Measurements from ENCODE around the gene INPP1. TPM values are rescaled to one million over a fixed set of nuclear protein-coding genes. Genes with fewer than 3 reads are reported as not detected.
"Not testable (repeated sequence)": the region's sequence is repeated elsewhere in the genome, so short reads cannot be mapped to it uniquely, and the experiment has no call there.

INPP1 gene
- total RNA-seq, 1 donor from 2014 or later: 11.7 TPM

DNA sequence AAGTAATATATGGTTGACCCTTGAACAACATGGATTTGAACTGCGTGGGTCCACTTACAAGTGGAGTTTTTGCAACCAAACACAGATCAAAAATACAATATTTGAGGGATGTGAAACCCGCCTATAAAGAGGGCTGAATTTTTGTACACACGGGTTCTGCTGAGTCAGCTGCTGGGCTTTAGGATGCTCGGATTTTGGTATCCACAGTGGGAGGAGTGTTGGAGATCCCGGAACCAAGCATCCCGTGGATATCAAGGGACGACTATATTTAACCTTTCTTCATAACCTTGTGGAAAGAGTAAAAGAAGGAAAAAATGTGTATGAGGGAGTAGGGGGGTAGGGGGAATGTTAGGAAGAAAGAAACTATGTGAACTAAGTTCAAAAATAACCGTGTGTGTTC, 10.0 kb upstream of the INPP1 start:
- Mint-ChIP-seq H3K27ac (ENCODE audit: unreplicated experiment) (no peak overlapping the region), H3K4me3 (ENCODE audit: unreplicated experiment) (no peak overlapping the region), H3K4me1 (ENCODE audit: unreplicated experiment) (peaks cover 21% of the 10 kb centered on the region), H3K36me3 (ENCODE audit: low read depth, unreplicated experiment) (no peaks in the 10 kb centered on the region), H3K9me3 (ENCODE audit: unreplicated experiment) (no peaks in the 10 kb centered on the region), H3K27me3 (ENCODE audit: unreplicated experiment) (peaks cover 3% of the 10 kb centered on the region)
- TF ChIP-seq CTCF (IDR thresholded peaks at IDR 0.05; ENCODE audit: unreplicated experiment): no peak
- DNase-seq (ENCODE audit: low spot score): no peak

DNA sequence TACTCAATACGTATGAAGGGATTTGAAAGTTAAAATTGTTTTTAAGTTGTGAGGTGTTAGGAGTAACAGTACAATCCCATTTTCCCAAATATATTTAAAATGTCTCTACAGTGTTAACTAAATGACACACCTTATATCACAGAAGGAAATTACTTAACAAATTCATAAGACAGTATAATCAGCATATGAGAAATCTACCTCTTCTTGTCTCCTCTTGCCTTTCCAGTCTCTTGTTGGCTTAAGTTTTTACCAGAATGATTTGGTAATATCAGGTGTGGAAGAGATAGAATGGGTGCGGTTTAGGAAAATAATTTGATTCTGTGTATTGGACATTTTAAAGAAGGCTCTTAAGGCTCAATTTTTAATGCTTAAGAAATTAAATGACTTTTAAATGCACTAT, 9.5 kb upstream of the INPP1 start:
- H3K9me3 Mint-ChIP-seq (ENCODE audit: unreplicated experiment): no peaks in the 10 kb centered on the region
- peaks cover 3% of the 10 kb centered on the region for H3K27me3 Mint-ChIP-seq (ENCODE audit: unreplicated experiment)
- no peak for TF ChIP-seq CTCF (IDR thresholded peaks at IDR 0.05; ENCODE audit: unreplicated experiment)
- peak overlapping the region; percentile 77 for H3K27ac Mint-ChIP-seq (ENCODE audit: unreplicated experiment)
- H3K4me1 Mint-ChIP-seq (ENCODE audit: unreplicated experiment): peaks cover 21% of the 10 kb centered on the region
- no peak overlapping the region for H3K4me3 Mint-ChIP-seq (ENCODE audit: unreplicated experiment)
- DNase-seq (ENCODE audit: low spot score): no peak
- H3K36me3 Mint-ChIP-seq (ENCODE audit: low read depth, unreplicated experiment): no peaks in the 10 kb centered on the region

DNA sequence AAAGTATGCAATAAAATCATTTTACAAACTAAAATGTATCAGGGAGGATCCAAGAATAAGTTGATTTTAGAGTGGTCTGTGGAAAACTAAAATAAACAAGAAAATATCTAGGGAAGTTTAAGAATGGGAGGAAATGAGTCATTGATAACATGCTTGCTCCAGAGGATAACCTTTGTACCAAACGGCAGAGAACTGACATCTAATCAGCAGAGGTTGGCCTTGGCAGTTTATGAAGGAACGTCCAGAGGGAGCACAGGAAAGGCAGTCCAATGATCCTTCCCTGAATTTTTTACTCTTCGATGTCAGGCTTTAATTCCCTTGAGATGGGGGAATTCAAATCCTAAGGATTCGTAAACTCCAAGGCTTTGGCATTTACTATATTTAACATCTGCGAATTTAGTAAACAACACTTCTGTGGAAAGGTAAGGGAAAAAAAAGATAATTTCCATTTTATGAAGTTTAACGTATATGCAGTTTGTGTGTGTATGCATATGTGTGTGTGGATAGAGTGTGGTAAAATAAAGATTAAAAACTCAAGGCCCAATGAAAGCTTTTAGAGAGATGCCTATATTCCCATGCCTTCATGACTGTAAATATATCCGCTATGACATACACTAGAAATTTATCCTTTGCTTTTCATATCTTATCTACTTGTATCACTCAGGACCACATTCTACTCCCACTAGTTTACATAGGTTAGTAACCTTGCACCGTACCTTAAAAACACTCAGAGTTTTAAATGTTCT, 8.7 kb upstream of the INPP1 start:
- DNase-seq (ENCODE audit: low spot score): no peak
- no peak for TF ChIP-seq CTCF (IDR thresholded peaks at IDR 0.05; ENCODE audit: unreplicated experiment)
- no peaks in the 10 kb centered on the region for H3K36me3 Mint-ChIP-seq (ENCODE audit: low read depth, unreplicated experiment)
- no peaks in the 10 kb centered on the region for H3K9me3 Mint-ChIP-seq (ENCODE audit: unreplicated experiment)
- H3K4me3 Mint-ChIP-seq (ENCODE audit: unreplicated experiment): no peak overlapping the region
- H3K27me3 Mint-ChIP-seq (ENCODE audit: unreplicated experiment): peaks cover 3% of the 10 kb centered on the region
- H3K27ac Mint-ChIP-seq (ENCODE audit: unreplicated experiment): peak overlapping the region; percentile 77
- peaks cover 21% of the 10 kb centered on the region for H3K4me1 Mint-ChIP-seq (ENCODE audit: unreplicated experiment)

- no peaks in the 10 kb centered on the region for H3K9me3 Mint-ChIP-seq (ENCODE audit: unreplicated experiment)
- peaks cover 21% of the 10 kb centered on the region for H3K4me1 Mint-ChIP-seq (ENCODE audit: unreplicated experiment)
- H3K27ac Mint-ChIP-seq (ENCODE audit: unreplicated experiment): peak overlapping the region; percentile 77
These were observed 8.2 kb upstream of the INPP1 start for GRCh38 chr2:190335225-190335559.

DNA sequence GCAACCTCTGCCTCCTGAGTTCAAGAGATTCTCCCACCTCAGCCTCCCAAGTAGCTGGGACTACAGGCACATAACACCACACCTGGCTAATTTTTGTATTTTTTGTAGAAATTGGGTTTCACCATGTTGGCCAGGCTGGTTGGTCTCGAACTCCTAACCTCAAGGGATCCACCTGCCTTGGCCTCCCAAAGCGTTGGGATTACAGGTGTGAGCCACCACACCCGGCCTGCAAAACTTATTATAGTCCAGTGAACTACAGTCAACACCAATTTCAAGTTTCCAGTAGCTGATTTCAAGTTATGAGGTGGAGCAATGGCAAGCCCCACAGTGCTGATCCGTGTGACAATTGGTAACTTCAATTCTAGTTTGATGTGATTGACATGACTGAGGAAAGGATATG, 7.8 kb upstream of the INPP1 start:
- H3K4me3 Mint-ChIP-seq (ENCODE audit: unreplicated experiment); H3K27me3 Mint-ChIP-seq (ENCODE audit: unreplicated experiment); DNase-seq (ENCODE audit: low spot score); H3K27ac Mint-ChIP-seq (ENCODE audit: unreplicated experiment); H3K9me3 Mint-ChIP-seq (ENCODE audit: unreplicated experiment); H3K36me3 Mint-ChIP-seq (ENCODE audit: low read depth, unreplicated experiment): not testable (repeated sequence)
- peaks cover 21% of the 10 kb centered on the region for H3K4me1 Mint-ChIP-seq (ENCODE audit: unreplicated experiment)

More at GRCh38 chr2:190335225-190335559, 8.2 kb upstream of the INPP1 start:
- peaks cover 3% of the 10 kb centered on the region for H3K27me3 Mint-ChIP-seq (ENCODE audit: unreplicated experiment)
- DNase-seq (ENCODE audit: low spot score): no peak
- no peak overlapping the region for H3K4me3 Mint-ChIP-seq (ENCODE audit: unreplicated experiment)
- no peaks in the 10 kb centered on the region for H3K36me3 Mint-ChIP-seq (ENCODE audit: low read depth, unreplicated experiment)
- TF ChIP-seq CTCF (IDR thresholded peaks at IDR 0.05; ENCODE audit: unreplicated experiment): no peak

Measured in endothelial cell (in vitro differentiated cells).